GM21786 (cell line): ENCODE data around the gene SHFL.

Experiments used
- ATAC-seq: cut with Tn5 transposase; IDR thresholded peaks from one replicate; pipeline ENCODE4 v1.9.1; 2021; ENCODE audit not compliant: unreplicated experiment

SHFL gene

DNA sequence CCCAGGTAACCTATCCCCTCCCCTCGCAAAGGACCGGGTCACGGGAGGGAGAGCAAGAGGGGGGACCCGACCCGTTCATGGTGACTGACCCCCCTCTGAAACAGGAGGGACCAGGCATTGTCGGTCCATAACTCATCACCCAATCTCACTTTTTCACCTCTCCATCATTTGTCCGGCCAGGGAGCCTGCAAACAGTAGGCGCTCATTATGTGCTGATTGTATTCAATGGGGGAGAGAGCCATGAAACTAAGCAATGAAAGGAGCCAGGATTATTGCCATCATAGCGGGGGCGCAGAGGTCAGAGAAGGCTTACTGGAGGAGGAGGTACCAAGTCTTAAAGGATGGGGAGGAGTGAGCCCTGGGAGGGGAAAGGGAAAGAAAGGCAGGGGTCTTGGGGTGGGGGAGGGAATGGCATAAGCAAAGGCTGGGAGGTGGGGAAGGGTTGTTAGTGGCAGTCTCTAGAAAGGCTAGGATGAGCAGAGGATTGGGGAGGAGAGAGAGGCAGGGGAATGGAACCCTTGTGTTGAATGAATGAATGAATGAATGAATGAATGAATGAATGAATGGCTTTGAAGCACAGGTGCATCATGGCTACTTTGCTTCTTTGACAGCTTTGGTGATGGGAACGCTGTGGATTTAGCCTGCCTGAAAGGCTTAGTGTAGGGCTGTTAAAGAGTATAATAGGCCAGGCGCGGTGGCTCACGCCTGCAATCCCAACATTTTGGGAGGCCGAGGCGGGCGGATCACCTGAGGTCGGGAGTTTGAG lies 1.4 kb downstream of the SHFL start:
- ATAC-seq = no peak

DNA sequence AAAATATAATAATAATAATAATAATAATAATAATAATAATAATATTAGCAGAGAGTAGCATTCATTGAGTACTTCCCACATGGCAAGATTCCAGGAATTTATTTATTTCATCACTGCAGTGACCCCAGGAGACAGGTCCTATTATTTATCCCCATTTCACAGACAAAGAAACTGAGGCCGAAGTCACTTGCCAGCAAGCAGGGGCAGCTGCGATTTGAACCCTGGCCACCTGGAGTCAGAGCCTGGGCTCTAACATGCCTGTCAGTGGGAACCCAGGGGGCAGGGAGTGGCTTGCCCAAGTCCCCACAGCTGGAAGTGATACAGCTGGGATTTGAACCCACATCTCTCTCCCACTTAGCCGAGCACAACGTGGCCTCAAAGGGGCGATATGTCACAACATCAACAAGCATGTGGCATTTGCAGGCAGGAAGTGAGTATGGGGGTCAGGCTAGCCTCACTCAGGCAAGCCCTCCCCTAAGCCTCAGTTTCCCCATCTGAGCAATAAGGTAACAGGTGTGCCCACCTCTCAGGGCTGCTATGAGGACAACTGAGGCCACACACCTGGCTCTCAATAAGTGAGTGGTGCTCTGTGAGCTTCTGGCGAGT lies 2.9 kb downstream of the SHFL start:
- ATAC-seq = no peak

DNA sequence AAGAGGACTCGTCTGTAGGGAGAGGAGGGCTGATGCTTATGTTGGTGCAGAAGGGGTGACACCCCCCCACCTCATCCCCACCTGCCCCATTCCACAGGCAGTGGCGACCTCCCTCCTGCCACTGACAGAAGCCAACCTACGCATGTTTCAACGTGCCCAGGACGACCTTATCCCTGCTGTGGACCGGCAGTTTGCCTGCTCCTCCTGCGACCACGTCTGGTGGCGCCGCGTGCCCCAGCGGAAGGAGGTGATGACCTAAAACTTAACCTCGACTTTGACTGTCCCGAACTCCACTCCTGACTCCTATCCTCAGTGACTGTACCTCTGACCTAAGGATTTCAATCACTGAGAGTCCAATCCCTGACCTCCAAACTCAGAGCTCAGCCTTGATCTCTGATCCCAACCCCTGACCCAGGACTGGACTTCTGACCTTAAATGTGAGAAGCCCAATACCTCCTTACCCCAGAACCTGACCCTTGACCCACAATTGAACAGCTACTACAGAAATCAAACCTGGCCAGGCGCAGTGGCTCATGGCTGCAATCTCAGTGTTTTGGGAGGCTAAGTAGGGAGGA lies 3.8 kb downstream of the SHFL start:
- ATAC-seq = no peak

DNA sequence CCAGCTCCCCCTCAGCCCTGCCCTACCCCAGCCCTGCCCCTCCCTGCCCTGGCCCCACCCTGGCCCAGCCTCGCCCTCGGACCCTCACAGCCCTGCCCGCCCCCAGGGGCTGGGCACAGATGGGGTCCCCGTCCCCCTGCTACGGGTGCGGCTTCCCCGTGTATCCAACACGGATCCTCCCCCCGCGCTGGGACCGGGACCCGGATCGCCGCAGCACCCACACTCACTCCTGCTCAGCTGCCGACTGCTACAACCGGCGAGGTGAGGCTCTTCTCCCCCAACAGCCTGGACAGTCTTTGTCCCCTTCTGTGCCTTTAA lies 5.2 kb downstream of the SHFL start:
- no peak for ATAC-seq

DNA sequence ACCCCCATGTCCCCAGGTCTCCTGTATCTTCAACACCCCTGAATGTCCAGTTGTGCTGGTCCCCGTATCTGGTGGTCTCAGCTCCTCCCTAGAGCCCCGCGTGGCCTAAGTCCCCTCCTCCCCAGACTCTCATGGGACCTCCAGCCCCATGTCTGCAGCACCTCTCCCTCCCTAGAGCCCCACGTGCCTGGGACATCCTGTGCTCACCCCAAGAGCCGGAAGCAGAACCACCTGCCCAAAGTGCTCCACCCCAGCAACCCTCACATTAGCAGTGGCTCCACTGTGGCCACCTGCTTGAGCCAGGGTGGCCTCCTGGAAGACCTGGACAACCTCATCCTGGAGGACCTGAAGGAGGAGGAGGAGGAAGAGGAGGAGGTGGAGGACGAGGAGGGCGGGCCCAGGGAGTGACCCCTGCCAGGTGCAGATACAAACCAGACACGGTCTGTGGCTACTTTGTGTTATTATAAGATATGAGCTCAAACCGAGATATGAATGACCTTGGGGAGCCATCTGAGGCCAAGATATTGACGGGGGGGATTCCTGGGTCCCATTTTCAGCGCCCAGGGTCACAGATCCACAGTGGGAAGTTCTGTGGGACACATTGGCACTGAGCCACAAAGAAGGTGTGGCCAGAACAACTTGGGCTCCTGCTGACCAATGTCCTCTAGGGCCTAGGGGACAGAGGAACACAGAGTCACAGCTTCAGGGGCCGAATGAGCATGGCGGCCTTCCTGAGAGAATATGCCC lies 6.0 kb downstream of the SHFL start:
- ATAC-seq = no peak

DNA sequence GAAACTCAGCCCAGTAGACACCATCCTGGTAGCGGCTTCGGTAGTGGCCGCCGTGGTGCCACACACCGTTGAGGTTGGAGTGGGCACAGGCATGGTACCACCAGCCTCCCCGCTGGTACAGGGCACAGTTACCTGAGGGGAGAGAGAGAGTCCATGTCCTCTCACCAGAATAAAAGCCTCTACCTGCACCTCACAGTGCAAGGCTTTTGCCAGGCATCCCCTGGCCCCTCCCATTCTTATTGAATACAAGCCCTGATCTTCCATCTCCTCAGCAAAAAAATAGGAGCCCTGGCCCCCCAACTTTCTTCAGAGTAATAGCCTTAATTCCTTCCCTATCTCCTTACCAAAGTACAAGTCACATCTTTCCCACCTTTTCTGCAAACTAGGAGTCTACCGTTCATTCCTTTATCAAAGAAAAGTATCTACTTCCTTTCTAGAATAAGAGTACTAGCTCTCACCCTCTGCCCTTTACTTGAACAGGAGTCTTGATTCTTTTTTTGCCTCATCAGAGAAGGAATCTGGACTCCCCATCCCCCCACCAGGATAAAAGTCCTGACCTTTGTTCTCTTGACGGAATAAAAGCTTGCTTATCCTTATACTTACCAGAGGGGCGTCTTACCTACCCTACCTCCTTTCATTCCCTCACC lies 6.7 kb downstream of the SHFL start:
- no peak for ATAC-seq

DNA sequence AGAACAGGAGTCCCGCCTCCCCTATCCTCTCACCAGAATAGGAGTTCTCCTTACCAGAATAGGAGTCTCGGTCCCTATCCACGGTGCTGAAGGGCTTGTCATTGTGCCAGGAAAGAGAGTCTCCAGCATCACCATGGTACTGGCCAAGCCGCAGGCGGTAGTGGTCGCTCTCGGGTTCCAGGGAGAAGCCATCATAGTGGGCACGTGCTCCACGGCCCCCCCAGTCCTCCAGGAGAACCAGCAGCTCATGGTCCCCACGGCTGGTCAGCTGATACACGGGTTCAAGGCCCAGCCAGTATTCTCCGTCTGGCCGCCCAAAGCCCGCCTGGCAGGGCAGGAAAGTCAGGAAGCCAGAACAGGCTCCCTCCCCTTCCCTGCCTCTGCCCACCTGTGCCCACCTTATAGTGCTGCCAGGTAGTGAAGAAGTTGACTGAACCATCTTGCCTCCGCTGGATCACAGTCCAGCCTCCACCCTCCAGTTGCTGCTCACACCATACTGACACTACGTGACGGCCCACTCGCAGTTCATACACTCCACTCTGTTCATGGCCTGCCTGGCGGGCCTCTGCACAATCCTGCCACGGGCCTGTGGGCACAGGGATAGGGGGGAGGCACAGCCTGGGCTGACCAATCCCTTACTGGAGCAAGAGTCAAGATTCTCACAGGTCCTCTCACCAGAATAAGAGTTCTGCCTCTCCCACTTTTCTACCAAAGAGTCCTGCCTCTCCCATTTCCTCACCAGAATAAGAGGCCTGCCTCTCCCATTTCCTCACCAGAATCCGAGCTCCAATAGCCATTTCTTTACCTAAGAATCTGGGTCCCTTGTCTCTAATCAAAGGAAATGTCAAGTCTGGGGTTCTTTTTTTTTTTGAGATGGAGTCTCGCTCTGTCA lies 7.4 kb downstream of the SHFL start:
- no peak for ATAC-seq

DNA sequence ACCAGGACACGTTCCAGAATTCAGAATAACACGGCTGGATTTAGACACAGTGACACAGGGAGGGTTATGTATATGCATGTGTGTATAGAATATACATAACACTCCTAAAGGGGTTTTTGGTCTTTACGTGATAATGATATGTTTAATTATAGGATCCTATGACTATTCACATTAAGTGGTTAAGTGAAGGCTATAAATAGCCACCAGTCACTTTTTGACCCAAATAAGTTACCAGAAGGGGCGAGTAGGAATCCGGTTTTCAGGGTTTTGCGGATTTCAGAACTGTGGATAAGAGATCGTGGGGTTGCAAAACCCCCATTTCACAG lies 9.5 kb downstream of the SHFL start:
- ATAC-seq = no peak

DNA sequence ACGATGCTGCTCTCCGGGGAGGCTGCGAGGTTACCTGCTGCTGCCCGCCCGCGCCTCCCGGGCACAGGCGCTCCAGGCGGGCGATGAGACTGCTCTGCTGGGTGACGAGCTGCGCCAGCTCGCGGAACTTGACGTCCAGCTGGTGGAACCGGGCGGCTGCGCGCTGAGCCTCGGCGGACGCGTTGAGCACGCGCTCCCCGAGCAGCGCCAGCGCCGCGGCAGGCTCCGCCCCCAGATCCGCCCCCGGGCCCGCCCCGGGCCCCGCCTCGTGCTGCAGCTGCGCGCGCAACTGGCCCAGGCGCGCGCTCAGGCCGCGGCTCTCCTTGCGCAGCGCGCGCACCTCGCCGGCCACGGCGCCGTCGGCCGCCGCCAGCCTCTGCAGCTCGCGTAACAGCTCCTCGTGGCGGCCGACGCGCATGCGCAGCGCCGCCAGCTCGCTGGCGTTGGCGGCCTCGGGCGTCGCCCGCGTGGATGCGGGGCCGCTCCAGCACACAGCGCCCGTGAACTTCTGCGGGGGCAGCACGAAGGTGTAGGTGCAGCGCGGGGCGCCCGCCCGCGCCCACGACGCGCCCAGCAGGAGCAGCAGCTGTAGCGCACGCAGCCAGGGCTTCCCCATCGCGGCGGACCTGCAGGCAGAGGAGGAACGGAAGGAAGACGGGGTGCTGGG lies 10.0 kb downstream of the SHFL start:
- peak; percentile 65 for ATAC-seq

DNA sequence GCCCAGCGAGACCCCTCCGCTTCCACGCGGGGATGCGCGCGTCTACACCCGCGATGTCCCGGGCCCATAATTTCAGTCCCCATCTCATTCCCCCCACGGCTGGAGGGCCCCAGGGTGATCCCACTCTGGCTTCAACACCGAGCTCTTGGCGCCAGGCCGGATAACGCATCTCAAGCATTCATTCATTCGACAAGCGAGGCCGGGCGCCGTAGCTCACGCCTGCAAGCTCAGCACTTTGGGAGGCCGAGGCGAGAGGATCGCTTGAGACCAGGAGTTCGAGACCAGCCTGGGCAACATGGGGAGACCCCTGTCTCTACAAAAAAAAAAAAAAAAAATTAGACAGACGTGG lies 10.5 kb downstream of the SHFL start:
- ATAC-seq = no peak

DNA sequence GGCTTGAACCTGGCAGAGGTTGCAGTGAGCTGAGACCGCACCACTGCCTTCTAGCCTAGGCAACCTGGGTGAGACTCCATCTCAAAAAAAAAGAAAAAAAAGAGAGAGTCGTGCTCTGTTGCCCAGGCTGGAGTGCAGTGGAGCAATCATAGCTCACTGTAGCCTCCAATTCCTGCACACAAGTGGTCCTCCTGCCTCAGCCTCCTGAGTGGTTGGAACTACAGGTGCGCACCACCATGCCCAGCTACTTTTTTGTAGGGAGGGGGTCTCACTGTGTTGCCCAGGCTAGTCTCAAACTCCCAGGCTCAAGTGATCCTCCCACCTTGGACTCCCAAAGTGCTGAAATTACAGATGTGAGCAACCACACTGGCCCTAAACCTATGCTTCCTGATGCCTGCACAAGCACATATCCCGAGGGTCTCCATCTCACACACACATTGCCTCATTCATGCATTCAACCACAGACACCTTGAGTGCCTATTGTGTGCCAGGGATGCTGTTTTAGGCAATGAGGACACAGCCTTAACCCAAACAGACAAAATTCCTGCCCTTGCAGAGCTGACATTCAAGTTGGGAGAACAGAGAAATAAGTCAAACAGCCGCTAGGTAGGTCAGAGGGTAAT lies 14.2 kb downstream of the SHFL start:
- ATAC-seq = no peak

DNA sequence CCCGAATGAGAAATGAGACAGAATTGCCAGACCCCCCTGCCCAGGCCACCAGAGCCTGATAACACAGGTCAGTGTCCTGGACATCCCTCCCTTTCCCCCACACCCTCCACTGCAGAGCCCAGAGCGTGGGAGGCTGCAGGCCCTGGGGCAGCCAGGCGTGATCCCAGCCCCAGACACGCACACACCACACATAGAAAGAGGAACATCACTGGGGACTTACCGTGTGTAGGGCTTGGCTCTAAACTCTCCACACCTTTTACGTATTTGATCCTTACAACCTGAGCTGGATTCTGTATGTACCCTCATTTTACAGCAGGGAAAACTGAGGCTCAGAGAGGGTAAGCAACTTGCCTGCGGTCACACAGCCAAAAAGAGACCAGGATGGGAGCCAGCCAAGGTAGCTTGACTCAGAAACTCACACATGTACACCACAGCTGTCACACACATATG lies 16.7 kb downstream of the SHFL start:
- ATAC-seq = no peak

DNA sequence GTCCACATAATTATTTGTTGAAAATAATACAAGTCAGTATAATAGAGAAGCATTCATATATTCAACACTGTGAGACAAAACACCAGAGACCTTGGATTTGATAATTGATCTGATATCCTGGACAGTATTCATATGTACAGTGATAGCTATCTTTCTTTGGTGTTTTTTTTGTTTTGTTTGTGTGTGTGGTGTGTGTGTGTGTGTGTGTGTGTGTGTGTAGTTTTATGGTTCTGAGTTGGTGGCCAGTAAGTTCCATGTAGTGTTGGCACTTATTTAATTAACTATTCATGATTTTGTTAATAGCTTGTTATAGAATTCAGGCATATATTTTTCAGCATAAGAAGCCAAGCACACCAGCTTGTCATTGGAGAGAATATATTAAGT lies 18.0 kb downstream of the SHFL start:
- ATAC-seq = no peak

DNA sequence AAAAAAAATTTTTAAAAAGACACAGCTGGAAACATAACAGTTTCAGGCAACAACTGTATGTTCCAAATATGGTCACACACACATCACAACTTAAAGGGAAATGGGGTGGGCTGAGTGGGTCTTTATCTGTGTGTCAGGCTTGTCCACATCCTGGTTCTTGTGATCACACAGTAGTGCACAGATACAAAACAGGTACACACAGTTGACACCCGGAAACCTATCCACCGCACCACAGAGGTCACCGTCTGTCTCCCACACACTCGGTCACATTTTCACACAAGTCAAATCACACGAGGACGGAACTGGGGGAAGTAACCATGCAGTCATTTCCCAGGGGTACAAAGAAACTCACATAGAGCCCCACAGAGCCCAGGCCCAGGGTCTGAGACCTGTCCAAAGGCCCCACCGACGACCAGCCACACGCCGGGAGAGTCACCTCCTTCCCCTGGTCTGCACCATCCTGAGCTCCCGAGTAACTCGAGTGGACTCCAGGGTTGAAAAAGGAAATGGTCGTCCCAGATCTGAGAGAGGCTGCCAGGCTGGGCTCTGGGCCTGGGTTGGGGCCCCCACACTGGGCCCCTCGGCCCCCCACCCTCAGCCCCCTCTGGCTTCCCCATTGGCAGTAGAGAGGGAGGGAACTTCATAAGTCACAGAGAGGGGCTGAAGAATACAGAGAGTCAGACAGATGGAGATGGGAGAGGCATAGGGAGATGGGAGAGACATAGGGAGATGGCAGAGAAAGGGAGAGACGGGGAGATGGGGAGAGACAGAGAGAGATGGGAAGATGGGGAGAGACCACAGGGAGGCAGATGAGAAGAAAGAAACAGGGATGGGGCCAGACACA lies 18.8 kb downstream of the SHFL start:
- ATAC-seq = peak; percentile 40

DNA sequence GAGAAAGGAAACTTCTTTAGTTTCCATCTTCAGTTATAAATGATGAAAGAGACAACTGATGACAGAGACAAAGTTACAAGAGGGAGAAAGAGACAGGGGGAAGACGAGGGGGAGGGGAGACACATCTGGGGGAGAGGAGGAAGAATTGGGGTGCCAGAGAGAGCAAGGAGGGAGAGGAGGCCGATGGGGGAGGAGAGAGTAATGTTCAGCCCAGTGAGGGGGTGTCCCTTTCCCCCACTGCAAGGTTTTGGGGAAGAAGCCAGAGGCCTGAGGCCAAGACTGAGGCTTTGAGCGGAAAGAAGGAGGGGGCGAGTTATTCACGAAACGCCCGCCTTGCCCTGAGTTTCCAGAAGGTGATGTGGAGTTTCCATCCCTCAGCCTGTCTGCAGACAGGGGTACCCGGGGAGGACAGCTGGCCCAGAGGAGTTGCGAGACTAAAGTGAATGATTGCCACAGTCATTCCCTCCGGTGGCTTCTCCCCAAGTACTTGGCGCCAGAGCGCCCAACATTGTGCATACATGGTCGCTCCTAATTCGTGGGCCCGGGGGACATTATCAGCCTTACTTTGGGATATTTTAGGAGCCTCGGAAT lies 19.5 kb downstream of the SHFL start:
- ATAC-seq = no peak

DNA sequence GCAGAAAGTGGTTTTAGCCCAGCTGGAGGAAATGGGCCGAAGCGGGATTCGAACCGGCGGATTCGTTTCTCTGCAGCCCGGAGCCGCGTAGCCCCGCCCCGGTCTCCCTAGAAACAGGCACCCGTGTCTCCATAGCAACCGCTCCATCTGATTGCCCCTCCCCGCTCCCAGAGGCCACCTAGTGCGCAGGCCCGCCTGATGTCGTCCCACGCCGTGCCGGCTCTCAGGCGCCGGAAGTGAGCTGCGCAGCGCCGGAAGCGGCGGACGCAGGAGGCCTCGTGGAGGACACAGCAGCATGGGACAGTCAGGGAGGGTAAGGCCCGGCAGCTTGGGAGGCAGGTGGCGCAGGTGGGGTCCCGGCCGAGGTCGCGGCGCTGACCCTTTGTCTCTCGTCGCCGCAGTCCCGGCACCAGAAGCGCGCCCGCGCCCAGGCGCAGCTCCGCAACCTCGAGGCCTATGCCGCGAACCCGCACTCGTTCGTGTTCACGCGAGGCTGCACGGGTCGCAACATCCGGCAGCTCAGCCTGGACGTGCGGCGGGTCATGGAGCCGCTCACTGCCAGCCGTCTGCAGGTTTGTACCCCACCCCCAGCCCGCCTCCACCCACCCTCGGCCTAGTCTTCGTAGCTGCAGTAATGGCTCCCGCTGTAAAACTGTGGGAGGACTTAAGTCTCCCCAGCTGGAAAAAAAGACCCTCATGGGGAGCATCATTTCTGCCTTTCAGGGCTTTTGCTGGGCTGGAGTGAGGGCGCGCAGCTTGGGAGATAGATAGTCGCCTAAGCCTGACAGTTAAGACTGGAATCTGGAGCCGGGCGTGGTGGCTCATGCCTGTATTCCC lies 20.2 kb downstream of the SHFL start, which contains the start of gene PPAN:
Gene PPAN, plus strand, starts transcription at position 263 of the 837 bp plus-strand sequence. Its CDS starts 33 bp downstream, at position 296.
- ATAC-seq = peak; percentile 43

DNA sequence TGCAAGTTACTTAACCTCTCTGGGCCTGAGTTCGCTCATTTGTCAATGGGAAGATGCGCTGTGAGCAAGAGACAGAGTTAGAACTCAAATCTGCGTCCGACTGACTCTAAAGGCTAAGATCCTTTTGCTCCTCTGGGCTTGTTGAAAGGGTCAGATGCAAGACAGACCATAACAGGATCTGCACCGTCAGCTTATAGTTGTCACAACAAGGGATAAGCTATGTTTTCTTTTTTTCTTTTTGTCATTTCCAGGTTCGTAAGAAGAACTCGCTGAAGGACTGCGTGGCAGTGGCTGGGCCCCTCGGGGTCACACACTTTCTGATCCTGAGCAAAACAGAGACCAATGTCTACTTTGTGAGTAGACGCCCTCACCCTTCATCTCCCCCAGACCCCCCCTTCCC lies 21.1 kb downstream of the SHFL start:
- ATAC-seq = no peak
